Activated gamma-delta T cell treated with Interleukin-2 at 50 U/mL for 16 hours (primary cell): ENCODE measurements around the gene ZNF519.
"Not testable (repeated sequence)": the region's sequence is repeated elsewhere in the genome, so short reads cannot be mapped to it uniquely, and the experiment has no call there.

ENCODE experiments used
- DNase-seq: peaks from one replicate; pipeline ENCODE4 v3.0.0-alpha.2; 2020

ZNF519 gene

DNA sequence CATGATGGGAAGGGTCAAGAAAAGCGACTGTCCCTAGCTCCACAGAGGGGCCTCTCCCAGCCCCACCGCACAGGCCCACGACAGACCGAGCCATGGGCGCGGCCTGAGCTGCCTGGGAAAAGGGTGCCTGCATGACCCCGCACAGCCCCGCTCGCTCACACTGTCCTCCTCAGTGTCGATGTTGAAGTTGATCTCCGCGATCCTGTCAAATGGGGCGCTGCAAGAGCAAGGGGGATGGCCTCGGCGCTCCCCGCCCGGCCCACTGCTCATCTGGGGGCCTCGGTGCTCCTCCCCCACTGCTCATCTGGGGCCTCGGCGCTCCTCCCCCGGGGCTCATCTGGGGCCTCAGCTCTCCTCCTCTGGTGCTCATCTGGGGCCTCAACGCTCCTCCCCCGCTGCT is 14.5 kb upstream of the ZNF519 start:
- DNase-seq, result not testable (repeated sequence)

DNA sequence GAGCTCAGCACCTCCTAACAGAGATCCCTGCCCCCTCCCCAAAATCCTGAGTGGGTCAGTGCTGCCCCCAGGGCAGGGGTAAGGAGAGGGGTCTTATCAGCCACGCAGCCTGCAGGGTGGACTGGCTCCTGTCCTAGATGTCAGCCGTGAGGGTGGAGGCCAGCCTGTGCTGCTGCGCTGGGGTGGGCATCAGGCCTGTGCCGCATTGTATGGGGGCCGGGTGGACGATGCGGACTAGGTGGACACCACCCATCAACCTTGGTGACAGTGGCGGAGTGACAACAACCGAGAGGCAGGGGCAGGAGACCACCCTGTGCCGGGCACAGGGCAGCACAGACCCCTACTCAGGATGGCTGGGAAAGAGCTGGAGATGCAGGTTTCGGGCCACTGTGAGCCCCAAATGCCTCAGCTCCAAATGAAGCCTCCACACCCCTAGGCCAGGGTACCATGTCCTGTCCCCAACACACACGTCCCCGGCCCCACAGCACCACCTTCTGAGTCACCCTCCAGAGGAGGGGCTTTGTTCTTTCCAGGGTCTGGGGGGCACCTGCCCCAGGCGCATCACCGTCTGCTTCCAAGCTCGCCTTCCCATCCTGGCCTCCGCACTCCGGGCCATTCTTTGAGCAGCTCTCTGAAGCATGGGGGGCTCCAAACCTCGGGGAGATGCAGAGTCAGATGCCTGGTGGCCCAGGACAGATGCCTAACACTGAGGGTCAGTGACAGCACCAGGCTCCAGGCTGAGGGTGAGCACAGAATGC is 13.5 kb upstream of the ZNF519 start:
- DNase-seq, result not testable (repeated sequence)

DNA sequence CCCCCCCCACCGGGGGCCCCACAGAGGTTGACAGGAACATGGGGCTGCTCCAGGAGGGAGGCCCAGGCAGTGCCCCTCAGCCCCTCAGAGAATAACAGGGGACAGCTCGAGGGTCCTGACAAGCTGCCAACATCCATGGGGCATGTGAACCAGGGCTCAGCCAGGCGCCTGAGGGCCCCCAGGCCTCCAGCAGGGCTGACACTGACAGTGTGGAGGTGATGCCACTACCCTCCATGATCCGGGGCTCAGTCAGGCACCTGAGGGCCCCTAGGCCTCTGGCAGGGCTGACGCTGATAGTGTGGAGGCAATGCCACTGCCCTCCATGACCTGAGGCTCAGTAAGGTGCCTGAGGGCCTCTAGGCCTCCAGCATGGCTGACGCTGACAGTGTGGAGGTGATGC is 12.8 kb upstream of the ZNF519 start:
- DNase-seq, result not testable (repeated sequence)

GRCh38 chr18:14144628-14144895 is 12.3 kb upstream of the ZNF519 start:
- no peak for DNase-seq

- not testable (repeated sequence) for DNase-seq
Observed at GRCh38 chr18:14143871-14144627, 11.8 kb upstream of the ZNF519 start.

DNA sequence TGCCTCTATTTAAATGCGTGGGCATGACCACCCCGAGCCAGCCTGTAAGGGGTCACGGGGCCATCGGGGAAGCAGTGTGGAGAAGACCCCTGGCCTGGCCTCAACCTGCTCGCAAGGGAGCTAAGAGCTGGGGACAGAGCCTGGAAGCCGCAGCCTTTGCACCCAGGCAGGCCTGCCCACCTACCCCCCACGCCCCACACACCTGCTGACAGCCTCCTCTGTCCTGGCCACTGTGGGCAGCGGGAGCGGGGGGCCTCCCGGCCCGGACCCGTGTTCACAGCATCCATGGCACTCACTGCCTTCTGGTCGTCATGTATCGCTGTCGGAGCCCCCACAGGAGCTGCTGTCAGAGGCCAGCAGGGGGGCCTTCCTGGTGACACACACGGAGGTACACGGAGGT is 11.2 kb upstream of the ZNF519 start:
- not testable (repeated sequence) for DNase-seq

DNA sequence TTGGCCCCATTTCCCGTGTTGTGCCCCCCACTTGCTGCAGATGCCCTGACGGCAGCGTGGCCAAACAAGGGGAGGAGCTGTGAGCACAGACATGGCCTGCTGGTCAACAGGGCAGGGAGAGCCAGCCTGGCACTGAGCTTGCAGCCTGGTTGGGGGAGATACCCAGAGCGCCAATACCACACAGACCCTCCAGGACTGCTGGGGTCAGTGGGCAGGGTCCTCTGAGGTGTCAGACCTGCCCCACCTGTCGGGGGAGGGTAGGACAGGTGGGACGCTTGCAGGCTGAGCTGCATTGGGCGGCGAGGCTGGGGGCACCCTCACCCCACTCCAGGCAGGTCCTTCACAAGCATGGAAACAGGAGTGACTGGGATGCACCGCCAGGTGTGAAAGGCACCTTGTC is 9.9 kb upstream of the ZNF519 start:
- DNase-seq, result not testable (repeated sequence)

DNA sequence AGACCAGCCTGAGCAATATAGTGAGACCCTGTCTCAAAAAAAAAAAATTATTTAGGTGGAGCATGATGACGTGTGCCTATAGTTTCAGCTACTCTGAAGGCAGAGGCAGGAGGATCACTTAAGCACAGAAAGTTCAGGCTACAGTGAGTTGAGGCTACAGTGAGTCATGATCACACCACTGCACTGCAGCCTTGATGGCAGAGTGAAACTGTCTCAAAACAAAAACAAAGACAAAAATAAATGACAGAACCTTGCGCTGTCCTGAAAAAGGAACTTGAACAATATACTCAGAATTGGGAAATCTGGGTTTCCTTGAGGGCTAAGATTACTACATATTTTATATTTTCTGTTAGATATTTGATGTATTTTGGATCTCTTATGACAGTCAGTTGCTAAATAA is 7.3 kb upstream of the ZNF519 start:
- DNase-seq, result not testable (repeated sequence)

- DNase-seq, result not testable (repeated sequence)
Observed at GRCh38 chr18:14137971-14138370, 5.7 kb upstream of the ZNF519 start.

DNA sequence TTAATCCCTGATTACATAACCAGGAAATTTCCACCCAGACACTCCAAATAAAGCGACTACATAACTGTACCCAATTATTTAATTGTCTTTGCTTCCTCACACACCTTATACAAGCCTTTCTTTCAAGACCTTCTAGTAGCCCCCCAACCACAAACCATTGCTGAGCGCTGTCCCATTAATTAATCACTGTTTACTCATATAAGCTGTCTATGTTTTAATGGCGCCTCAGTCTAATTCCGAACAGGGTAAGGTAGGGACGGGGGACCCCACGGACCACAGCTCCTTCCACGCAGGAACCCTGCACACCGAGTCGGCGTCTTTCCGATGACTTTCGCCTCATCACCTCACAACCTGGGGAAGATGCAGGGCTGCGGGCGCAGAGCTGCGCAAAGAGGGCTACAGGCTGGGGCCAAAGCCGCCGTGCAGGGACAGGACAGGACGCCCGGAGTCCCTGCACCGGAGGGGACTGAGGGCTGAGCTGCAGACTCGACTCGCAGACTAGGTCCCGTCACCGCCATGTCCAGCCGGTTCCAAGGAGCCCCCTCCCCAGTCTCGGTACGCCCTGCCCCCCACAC is 452 bp downstream of the ZNF519 start:
- DNase-seq, result not testable (repeated sequence)

DNA sequence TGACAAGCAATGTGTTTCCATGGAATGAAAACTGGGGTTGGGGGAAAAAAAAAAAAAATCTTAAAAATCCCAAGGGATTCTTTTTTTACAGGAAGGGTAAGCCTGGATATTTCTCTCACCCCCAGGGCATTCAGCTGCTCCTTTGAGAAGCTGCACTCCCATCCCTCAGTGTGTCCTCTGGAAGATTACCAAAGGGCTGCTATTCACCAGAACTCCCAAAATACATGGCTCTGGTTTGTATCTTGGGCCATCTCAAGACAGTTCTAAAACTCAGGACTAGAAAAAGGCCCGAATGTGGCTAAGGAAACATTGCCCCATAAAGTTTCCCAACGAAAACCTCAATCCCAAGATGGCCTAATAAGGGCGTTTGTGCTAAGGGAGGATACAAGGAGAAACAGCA is 1.4 kb downstream of the ZNF519 start:
- DNase-seq, result not testable (repeated sequence)

GRCh38 chr18:14124689-14125088 is 7.5 kb downstream of the ZNF519 start:
- no peak for DNase-seq

GRCh38 chr18:14122097-14122496 is 10.1 kb downstream of the ZNF519 start:
- DNase-seq, result no peak

DNA sequence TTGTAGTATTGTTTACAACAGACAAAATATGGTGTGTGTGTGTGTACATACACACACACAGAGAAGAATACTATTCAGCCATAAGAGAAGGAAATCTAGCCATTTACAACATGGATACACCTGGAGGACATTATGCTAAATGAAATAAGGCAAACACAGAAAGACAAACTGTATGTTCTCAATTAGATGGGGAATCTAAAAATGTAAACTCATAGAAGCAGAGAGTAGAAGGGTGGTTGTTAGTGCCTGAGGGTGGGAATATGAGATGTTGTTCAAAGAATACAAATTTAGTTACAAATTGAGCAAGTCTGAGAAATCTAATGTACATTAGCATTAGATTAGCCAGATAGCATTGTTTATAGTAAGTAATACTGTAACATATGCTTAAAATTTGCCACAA is 11.3 kb downstream of the ZNF519 start:
- no peak for DNase-seq

DNA sequence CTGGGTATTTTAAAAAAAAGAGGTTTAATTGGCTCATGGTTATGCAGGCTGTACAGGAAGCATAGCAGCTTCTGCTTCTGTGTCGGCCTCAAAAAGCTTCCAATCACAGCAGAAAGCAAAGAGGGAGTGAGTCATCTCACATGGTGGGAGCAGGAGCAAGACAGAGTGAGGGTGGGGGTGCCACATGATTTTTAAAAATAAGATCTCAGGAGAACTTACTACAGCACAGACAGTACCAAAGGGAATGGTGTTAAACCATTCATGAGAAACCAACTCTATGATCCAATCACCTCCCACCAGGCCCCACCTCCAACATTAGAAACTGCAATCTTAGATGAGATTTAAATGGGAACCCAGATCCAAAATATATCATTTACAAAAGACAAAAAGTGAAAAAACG is 14.6 kb downstream of the ZNF519 start:
- no peak for DNase-seq

DNA sequence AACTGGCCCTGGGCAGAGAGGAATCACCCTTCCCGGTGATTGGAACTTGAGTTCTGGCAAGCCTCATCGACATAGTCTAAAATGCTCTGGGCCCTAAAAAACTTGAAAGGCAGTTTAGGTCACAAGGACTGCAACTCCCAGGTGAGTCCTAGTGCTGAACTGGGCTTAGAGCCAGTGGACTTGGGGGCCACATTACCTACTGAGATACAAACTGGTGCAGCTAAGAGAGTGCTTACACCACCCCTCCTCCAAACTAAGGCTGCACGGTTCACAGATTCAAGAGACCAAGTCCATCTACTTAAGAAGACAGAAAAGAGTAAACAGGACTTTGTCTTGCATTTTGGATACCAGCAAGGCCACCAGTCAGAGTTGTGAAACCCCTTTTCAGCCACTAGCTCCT is 25.3 kb downstream of the ZNF519 start:
- no peak for DNase-seq

DNA sequence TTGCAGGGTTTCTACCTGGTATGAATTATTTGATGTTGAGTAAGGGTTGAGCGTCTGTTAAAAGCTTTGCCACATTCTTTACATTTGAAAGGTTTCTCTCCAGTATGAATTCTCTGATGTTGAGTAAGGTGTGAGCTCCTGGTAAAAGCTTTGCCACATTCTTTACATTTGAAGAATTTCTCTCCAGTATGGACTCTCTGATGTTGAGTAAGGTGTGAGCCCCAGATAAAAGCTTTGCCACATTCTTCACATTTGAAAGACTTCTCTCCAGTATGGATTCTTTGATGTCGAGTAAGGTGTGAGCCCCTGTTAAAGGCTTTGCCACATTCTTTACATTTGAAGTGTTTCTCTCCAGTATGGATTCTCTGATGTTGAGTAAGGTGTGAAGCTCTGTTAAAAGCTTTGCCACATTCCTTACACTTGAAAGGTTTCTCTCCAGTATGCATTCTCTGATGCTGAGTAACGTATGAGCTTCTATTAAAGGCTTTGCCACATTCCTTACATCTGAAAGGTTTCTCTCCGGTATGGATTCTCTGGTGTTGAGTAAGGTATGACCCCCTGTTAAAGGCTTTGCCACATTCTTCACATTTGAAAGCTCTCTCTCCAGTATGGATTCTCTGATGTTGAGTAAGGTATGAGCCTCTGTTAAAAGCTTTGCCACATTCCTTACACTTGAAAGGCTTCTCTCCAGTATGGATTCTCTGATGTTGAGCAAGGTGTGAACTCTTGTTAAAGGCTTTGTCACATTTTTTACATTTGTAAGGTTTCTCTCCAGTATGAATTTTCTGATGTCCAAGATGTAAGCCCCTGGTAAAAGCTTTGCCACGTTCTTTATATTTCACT is 27.1 kb downstream of the ZNF519 start:
- DNase-seq, result no peak

- no peak for DNase-seq
Observed at GRCh38 chr18:14104201-14104600, 28.0 kb downstream of the ZNF519 start.

DNA sequence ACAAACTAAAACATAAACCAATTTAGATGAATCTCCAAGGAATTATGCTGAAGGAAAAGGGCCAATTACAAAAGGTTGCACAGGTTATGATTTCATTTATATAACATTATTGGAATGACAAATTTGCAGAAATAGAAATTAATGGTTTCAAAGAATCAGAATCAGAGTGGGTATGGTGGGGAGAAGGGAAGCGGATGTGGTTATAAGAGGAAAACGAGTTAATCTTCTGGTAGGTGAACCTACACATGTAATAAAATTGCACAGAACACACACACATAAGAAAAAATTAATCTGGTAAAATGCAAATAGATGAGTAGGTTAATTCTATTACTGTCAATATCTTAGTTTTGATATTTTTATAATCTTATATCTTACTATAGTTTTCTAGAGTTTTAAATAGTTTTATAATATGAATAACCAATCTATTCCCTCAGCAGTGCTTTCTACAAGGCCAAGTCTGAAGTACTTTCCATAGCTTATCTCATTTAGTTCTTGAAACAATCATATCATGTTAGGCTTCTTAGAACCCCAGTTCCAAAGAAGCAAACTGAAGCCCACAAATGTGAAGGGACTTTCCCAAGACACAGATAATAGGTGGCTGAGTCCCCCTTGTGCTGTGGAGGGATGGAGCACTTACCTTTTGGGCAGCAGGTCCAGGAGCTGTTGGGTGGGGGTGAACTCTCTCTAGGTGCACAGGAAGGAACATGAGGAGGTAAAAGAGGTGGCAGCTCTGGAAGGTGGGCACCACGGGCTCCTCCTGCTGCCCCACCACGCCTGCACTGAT is 31.5 kb downstream of the ZNF519 start:
- no peak for DNase-seq

- DNase-seq, result no peak
Observed at GRCh38 chr18:14098428-14098827, 33.8 kb downstream of the ZNF519 start.

- DNase-seq, result no peak
Observed at GRCh38 chr18:14097761-14098160, 34.5 kb downstream of the ZNF519 start.

GRCh38 chr18:14093307-14093915 is 38.8 kb downstream of the ZNF519 start:
- DNase-seq, result no peak
